Kidney epithelial cell (primary cell): ENCODE results near the gene SEMA4B. TPM values are rescaled to one million over a fixed set of nuclear protein-coding genes. Genes with fewer than 3 reads are reported as not detected.

ENCODE experiments used
- DNase-seq: peaks from one replicate; pipeline ENCODE4 v3.0.0-alpha.2; 2010; ENCODE audit warnings: low read depth
- H3K27me3 ChIP-seq: 2 replicates; pipeline ENCODE4 v1.6.0; 2011; ENCODE audit warnings: low read length; ENCODE audit not compliant: control insufficient read depth, insufficient read depth
- H3K36me3 ChIP-seq: 2 replicates; pipeline ENCODE4 v1.5.1; 2011; ENCODE audit warnings: low read length; ENCODE audit not compliant: control insufficient read depth, insufficient read depth
- H3K4me3 ChIP-seq: 2 replicates; pipeline ENCODE4 v1.5.1; 2011; ENCODE audit warnings: low read depth, mild to moderate bottlenecking, control low read depth, low read length
- total RNA-seq: library from RNA; depleted of rRNA; stranded (reverse); fragments of >200 nt; gene quantifications from 2 replicates; pipeline ENCODE4 v1.2.3, GENCODE V29; 2015
- TF ChIP-seq, protein P1 (sequence below): IDR thresholded peaks from 2 replicates; pipeline ENCODE4 v1.5.1; 2011; ENCODE audit warnings: mild to moderate bottlenecking, moderate library complexity, low read length, control low read depth, inconsistent platforms; ENCODE audit not compliant: insufficient read depth, poor library complexity, severe bottlenecking

SEMA4B gene
- total RNA-seq, 1 donor from 2014 or later = 44.2 TPM

GRCh38 chr15:90227336-90227735 is 26.2 kb downstream of the SEMA4B start:
- Histone ChIP-seq H3K27me3 (no peaks in the 10 kb centered on the region), H3K36me3 (peaks cover 7% of the 10 kb centered on the region), H3K4me3 (no peak overlapping the region)
- no peak for DNase-seq
- TF ChIP-seq, protein P1, sequence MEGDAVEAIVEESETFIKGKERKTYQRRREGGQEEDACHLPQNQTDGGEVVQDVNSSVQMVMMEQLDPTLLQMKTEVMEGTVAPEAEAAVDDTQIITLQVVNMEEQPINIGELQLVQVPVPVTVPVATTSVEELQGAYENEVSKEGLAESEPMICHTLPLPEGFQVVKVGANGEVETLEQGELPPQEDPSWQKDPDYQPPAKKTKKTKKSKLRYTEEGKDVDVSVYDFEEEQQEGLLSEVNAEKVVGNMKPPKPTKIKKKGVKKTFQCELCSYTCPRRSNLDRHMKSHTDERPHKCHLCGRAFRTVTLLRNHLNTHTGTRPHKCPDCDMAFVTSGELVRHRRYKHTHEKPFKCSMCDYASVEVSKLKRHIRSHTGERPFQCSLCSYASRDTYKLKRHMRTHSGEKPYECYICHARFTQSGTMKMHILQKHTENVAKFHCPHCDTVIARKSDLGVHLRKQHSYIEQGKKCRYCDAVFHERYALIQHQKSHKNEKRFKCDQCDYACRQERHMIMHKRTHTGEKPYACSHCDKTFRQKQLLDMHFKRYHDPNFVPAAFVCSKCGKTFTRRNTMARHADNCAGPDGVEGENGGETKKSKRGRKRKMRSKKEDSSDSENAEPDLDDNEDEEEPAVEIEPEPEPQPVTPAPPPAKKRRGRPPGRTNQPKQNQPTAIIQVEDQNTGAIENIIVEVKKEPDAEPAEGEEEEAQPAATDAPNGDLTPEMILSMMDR = no peak

DNA sequence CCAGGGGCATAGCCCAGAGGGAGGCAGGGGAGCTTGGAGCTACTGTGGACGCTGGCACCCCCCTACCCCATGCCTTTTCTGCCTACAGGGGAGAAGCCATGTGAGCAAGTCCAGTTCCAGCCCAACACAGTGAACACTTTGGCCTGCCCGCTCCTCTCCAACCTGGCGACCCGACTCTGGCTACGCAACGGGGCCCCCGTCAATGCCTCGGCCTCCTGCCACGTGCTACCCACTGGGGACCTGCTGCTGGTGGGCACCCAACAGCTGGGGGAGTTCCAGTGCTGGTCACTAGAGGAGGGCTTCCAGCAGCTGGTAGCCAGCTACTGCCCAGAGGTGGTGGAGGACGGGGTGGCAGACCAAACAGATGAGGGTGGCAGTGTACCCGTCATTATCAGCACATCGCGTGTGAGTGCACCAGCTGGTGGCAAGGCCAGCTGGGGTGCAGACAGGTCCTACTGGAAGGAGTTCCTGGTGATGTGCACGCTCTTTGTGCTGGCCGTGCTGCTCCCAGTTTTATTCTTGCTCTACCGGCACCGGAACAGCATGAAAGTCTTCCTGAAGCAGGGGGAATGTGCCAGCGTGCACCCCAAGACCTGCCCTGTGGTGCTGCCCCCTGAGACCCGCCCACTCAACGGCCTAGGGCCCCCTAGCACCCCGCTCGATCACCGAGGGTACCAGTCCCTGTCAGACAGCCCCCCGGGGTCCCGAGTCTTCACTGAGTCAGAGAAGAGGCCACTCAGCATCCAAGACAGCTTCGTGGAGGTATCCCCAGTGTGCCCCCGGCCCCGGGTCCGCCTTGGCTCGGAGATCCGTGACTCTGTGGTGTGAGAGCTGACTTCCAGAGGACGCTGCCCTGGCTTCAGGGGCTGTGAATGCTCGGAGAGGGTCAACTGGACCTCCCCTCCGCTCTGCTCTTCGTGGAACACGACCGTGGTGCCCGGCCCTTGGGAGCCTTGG is 27.0 kb downstream of the SEMA4B start:
- H3K27me3 ChIP-seq = no peaks in the 10 kb centered on the region
- peaks cover 6% of the 10 kb centered on the region for H3K36me3 ChIP-seq
- DNase-seq = no peak
- TF ChIP-seq, protein P1 = no peak
- H3K4me3 ChIP-seq = no peak overlapping the region

- no peaks in the 10 kb centered on the region for H3K27me3 ChIP-seq
- no peak for DNase-seq
- no peak overlapping the region for H3K4me3 ChIP-seq
- H3K36me3 ChIP-seq = peaks cover 6% of the 10 kb centered on the region
- TF ChIP-seq, protein P1 = no peak
Observed at GRCh38 chr15:90228960-90229359, 27.8 kb downstream of the SEMA4B start.

DNA sequence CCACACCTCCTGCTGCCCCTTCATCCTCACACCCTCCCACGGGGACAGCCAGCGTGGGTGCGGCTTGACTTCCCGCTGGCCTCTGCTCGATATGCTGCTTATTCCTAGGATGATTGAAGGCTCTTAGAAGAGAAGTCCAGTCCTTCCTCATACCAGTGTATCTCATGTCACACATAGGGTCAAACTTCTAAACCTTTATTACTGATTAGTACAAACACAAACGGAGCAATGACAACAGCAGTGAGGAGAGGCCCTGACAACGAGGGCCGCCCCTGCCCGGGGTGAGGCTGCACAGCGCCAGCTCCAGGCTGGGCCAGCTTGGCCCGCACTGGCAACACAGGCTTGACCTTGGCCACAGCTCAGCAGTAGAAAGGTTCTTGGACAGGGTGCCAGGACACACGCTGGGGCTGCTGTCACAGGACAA is 29.0 kb downstream of the SEMA4B start:
- Histone ChIP-seq H3K36me3 (peaks cover 6% of the 10 kb centered on the region), H3K27me3 (no peaks in the 10 kb centered on the region), H3K4me3 (no peak overlapping the region)
- TF ChIP-seq, protein P1 = no peak
- no peak for DNase-seq

DNA sequence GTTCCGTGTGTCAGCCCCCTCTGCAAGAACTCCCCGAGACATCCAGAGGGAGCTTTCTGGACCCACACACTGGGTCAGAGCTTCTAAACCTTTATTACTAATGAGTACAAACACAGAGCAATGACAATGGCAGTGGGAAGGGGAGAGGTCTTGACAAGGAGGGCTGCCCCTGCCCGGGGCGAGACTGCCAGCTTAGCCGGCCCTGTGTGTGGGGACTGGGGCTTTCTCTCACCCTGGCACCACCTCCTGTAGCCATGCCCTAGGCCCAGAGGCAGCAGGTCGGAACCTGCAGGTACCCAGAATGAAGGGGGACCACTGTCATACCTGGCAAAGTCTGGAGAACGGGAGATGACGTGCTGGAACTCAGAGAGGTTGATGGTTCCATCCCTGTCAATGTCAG is 29.5 kb downstream of the SEMA4B start:
- no peak for DNase-seq
- Histone ChIP-seq H3K27me3 (no peaks in the 10 kb centered on the region), H3K36me3 (peaks cover 5% of the 10 kb centered on the region), H3K4me3 (no peak overlapping the region)
- TF ChIP-seq, protein P1 = no peak
